Hematopoietic multipotent progenitor cell treated with erythropoietin and hydrocortisone succinate and interleukin-3 and kit ligand, for 15 days (in vitro differentiated cells): ENCODE data around the gene MYH9.

Experiments
- DNase-seq: peaks from one replicate; pipeline ENCODE4 v3.0.0-alpha.2; 2015; ENCODE audit warnings: low spot score

Gene MYH9

DNA sequence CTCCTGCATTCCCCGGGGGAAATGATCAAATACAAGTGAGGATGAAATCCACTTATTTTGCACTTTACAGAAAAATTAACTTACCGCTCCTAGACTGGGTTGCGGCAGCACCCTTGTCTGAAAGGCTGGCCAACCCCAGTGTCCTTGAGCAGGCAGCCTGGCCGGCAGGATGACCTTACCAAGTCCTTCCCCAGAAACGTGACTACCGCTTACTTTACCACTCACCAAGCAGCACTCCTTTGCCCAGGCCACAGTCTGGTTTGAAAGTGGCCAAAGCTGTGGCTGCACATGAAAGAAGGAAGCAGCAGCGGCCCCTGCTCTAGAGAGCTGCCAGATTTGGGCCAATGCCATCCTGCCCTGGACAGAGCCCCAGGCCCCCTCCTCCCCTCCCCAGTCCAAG, 20.3 kb downstream of the MYH9 start:
- DNase-seq, result no peak

- DNase-seq, result no peak
Measured at GRCh38 chr22:36367066-36367465, 20.7 kb downstream of the MYH9 start.

GRCh38 chr22:36366291-36366708, 21.5 kb downstream of the MYH9 start:
- DNase-seq, result no peak

GRCh38 chr22:36365020-36365411, 22.8 kb downstream of the MYH9 start:
- peak; percentile 66 for DNase-seq

GRCh38 chr22:36364255-36365019, 23.3 kb downstream of the MYH9 start:
- no peak for DNase-seq

DNA sequence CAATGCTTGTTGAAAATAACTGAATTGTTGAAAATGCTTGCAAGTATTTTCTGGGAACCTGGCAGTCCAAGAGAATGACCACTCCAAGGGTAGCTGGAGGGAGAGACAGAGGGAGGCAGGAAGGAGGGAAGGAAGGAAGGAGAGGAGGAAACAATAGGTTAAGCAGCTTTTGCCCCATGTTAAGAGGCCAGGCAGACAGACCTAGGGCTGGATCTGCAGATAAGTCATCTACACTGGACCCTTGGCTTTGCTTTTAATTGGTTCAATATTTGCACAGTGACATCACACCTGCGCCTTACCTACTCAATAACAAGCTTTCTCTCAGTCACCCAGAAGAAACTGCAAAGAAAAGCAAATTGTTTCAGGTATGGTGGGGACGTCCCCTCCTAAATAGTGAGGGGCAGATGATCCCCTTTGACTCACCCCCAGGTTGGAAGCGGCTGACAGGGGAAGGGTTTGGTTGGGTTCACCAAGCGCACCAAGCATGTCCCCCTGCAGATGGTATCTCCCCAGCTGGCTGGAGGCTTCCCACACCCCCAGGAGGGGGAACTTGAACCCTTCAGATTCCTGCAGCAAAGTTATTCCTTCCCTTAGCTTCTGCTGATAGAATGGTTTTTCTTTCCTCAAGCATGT, 24.3 kb downstream of the MYH9 start:
- no peak for DNase-seq

DNA sequence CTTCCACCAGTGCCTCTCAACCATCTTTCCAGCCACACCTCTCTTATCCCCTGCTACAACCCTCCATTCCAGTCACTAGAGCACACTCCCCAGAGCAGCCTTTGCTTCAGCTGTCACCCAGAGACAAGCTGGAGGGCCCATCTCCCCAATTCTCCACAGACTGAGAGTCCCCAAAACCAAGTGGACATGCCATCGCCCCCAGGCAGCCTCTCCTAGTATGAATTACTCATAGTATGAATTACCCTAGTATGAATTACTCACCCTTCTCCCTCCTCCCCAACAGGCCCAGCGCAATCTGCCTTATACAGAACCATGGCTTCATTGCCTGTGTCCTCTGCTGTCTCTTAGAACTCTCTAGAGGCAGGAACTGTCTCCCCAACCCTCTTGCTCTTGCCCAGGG, 24.8 kb downstream of the MYH9 start:
- DNase-seq, result peak; percentile 71

- no peak for DNase-seq
Measured at GRCh38 chr22:36362075-36362474, 25.7 kb downstream of the MYH9 start.

DNA sequence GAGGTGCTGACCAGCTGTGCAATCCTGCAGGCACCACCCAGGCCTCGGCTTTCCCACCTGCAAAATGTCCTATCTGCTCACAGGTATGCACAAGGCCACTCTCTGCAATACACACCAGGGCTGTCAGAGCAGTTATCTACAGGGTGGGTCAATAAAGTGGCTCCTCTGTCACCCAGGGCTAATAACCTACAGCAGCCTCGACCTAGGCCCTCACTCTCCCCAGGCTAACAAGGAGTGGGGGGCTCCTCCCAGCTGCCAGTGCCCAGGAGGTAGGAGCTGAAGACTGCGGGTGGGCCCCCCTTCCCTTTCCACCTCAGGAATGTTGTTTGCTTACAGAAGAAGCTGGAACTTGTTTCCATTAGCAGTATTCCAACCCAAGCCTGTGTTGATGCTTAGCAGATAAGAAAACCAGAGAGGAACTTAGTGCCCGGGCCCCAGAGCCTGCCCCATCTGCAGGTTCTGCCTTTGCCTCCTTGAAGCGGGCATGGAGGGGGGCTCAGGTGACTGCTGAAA, 26.8 kb downstream of the MYH9 start:
- no peak for DNase-seq

- no peak for DNase-seq
Measured at GRCh38 chr22:36360011-36360410, 27.8 kb downstream of the MYH9 start.

GRCh38 chr22:36359470-36359996, 28.2 kb downstream of the MYH9 start:
- no peak for DNase-seq

GRCh38 chr22:36358533-36359469, 29.0 kb downstream of the MYH9 start:
- no peak for DNase-seq

- DNase-seq, result no peak
Measured at GRCh38 chr22:36356708-36357624, 30.8 kb downstream of the MYH9 start.

- DNase-seq, result no peak
Measured at GRCh38 chr22:36355894-36356293, 31.9 kb downstream of the MYH9 start.

DNA sequence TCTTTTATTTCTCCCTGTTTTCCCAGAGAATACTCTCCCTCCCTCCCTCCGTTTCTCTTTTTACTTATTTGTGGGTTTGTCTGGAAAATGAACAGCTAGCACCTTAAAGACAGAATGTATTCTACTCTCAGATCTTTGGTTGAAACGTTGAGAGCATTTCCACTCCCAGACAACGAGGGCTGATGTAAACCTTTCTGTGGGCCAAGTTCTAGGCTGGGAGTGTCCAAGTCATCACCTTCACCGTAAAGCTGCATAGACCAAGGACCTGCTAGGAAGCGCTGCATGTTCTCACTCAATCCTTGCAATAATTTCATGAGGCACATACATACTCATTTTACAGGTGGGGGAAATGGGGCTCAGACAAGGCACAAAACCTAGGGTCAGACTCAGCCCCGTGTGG, 32.4 kb downstream of the MYH9 start:
- no peak for DNase-seq

DNA sequence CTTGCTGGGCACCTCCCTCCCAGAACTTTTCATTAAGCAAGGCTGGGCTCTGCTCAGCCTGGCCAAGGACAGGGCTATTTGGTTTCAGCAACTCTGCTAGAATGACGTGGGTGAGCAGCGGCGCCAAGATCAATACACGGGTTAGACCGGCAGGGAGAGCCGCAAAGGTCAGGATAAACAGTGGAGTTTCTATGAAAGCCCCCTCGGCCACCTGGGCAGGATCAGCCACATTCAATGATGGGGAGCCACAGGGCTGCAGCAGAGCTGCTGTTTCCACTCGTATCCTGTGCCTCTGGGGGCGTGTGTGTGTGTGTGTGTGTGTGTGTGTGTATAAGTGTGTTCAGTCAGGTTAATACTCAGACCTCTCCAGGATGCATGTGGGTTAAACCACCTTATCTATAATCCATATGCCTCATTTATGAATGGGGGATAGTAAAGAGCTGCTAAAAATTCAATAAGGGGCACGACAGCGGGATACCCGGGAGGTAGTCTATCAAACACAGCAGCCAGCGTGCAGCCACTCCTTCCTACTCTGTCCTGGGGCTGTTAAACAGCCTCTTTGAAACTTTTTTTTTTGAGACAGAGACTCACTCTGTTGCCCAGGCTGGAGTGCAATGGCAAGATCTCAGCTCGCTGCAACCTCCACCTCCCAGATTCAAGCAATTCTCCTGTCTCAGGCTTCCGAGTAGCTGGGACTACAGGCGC, 34.8 kb downstream of the MYH9 start:
- DNase-seq, result no peak

DNA sequence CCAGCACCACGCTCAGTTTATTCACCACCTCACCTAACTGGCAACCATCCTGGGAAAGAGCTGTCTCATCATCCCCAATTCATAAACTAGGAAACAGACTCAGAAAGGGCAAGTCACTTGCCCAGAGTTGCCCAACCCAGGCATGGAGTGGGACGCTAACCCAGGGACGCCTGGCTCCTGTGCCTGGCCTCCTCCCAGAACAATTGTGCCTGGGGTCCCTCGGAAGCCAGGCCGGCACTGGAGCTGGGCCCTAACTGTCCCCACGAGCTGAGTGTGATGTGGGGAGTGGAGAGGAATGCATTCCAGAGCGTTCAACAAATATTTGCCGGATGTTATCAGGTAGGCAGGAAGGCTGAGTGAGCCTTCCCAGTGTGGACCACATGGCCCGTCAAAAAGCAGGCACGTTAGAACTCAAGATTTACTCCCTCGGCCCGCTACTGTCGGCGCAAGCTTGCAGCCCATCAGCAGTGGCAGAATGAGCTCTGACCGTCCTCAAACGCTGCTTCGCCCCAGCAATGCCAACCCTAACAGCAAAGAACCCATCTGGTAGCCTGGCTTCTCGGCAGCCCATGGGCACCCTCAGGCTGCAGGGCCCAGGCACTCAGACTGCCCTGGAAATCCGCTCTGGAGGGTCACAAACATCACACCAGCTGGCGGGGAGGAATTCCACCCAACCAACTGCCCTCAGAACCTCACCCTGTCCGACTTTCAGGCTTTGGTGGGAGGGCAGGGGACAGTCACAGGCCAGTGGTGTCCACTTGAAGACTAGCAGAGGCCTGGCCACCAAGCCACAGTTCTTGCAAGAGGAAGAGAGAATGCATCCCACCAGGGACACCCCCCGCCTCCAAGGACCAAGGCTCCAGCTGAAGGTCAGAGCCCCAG, 35.6 kb downstream of the MYH9 start:
- DNase-seq, result no peak

DNA sequence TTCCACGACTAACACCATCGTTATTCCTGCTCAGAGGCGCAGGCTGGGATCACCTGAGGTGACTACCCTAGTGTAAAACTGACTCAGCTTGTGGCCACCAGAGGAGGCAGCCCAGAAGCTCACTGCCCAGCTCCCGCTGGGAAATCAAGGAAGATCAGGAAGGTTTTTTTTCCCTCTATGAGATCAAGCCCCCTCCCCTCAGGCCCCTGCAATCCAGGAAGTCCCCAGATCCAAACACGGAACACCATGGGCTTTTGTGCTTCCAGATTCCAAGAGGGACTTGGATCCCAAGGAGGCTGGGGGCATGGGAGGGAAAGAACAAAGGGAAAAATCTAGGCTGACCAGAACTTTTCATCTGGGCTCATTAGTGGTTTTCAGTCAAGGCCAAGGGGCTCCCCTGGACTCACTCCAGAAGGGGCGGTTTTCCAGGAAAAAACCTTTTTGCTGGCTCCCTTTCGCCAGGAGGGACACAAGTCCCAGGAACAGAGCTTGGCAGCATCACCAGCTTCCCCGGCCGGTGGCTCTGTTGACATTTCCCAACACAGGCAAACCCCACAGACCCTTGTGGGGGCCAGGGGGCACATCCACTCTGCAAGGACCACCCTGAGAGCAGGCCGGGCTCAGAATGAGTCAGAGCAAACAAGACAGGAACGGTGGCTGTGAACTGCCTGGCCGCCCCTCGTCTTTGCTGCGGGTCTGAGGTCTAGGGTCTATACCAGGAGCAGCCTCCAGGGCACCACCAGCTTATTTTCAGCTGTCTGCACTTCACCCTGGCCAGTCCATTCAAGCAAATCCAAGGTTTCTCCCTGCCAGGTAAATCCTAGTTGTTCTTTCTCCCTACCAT, 36.8 kb downstream of the MYH9 start:
- DNase-seq, result no peak

DNA sequence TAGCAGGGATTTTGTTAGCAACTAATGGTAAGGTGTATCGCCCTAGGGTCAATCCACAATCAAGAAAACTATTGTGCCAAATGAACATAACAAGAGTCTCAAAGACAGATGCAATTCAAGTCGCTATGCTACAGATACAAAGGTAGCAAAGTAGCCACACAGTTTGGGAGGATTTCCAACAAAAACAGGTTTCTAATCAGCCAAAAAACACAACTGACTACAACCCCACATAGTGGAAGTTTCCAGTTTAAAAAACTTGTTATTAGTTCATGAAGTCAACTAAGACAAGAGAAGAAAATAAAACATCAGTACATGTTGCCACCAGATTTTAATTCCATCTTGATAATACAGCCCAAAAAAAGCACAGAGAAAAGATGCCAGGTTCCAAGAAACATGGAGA, 38.0 kb downstream of the MYH9 start:
- DNase-seq, result no peak
